SK-N-MC (cell line): ENCODE measurements around the gene TMEM151A.

ENCODE experiments used
- EZH2 ChIP-seq: fragments of 200-600 bp; sonication (generic); IDR thresholded peaks from one replicate; pipeline ENCODE4 v1.6.1; 2017; ENCODE audit warnings: antibody characterized with exemption
- FOXP2 ChIP-seq: optimal IDR thresholded peaks from 2 replicates; pipeline ENCODE3; 2011; ENCODE audit warnings: mild to moderate bottlenecking, moderate library complexity; ENCODE audit not compliant: insufficient read depth; ENCODE audit errors: extremely low read length, control extremely low read depth

DNA sequence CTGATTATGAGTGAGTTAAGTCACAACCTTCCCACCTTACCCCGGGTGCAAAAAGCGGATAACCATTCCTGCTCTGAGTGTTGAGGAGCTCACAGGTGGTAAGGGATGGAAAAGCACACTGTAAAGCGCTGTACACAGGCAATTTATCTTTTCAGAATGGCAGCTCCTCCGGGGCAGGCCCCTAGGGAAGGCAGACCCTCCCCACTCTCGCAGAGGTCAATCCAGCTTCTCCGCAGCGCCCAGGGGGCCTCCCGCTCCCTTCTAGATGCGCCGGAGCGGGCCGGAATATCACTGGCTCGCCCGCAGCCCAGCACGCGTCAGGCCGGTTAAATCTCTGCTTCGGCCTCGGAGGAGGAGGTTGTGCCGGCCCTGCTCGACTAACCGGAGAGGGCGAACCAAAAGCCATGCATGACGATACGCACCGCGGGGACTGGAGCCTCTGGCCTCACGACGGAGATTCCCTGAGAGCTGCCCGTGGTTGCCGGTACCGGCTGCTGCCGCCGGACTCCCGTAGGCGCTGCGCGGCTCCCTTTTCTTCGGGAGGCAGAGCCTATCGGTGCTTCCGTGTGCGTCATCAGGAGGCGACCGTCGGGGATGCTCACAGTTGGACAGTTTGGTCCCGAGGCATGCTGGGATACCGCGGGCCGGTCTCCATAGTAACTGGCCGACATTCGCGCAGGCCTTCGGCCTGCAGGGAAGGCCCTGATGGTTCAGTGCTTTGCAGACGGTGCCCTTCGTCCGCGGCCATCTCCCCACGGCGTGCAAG is 53.0 kb downstream of the TMEM151A start, which contains the start of gene BRMS1:
- TF ChIP-seq EZH2: no peak
- no peak for TF ChIP-seq FOXP2
